Measurements from ENCODE around the gene MPPED1.

Gene MPPED1

GRCh38 chr22:43412808-43413795 lies 1.3 kb downstream of the MPPED1 start:
- no peak for DNase-seq

- no peak for DNase-seq
These were observed 2.0 kb downstream of the MPPED1 start for GRCh38 chr22:43413826-43414225.

- DNase-seq, result no peak
These were observed 3.9 kb downstream of the MPPED1 start for GRCh38 chr22:43415681-43416080.

GRCh38 chr22:43417555-43417954 lies 5.7 kb downstream of the MPPED1 start:
- no peak for DNase-seq

- no peak for DNase-seq
These were observed 6.4 kb downstream of the MPPED1 start for GRCh38 chr22:43418079-43418825.

GRCh38 chr22:43419371-43420080 lies 7.7 kb downstream of the MPPED1 start:
- DNase-seq, result no peak

- no peak for DNase-seq
These were observed 9.3 kb downstream of the MPPED1 start for GRCh38 chr22:43421046-43421665.

GRCh38 chr22:43421914-43422615 lies 10.3 kb downstream of the MPPED1 start:
- no peak for DNase-seq

- DNase-seq, result no peak
These were observed 11.2 kb downstream of the MPPED1 start for GRCh38 chr22:43423046-43423445.

- DNase-seq, result no peak
These were observed 12.4 kb downstream of the MPPED1 start for GRCh38 chr22:43424201-43424600.

- DNase-seq, result no peak
These were observed 13.1 kb downstream of the MPPED1 start for GRCh38 chr22:43424666-43425630.

GRCh38 chr22:43425976-43426785 lies 14.4 kb downstream of the MPPED1 start:
- DNase-seq, result no peak

- DNase-seq, result no peak
These were observed 15.0 kb downstream of the MPPED1 start for GRCh38 chr22:43426816-43427215.

GRCh38 chr22:43427296-43428004 lies 15.6 kb downstream of the MPPED1 start:
- DNase-seq, result no peak

GRCh38 chr22:43428005-43428485 lies 16.2 kb downstream of the MPPED1 start:
- DNase-seq, result no peak

- DNase-seq, result no peak
These were observed 16.7 kb downstream of the MPPED1 start for GRCh38 chr22:43428521-43428920.

- DNase-seq, result no peak
These were observed 17.6 kb downstream of the MPPED1 start for GRCh38 chr22:43429426-43429825.

GRCh38 chr22:43431808-43432554 lies 20.2 kb downstream of the MPPED1 start:
- DNase-seq, result no peak
